GM21367 (cell line): Measurements from ENCODE around the gene TTC33.
A peak's percentile ranks its signal among the peaks of the same experiment; 100 is the strongest.

Experiments
- ATAC-seq: cut with Tn5 transposase; IDR thresholded peaks from one replicate; pipeline ENCODE4 v1.9.1; 2021; ENCODE audit not compliant: unreplicated experiment

TTC33 gene

GRCh38 chr5:40524677-40525076 lies 231.1 kb downstream of the TTC33 start:
- ATAC-seq = no peak

- ATAC-seq = no peak
Observed at GRCh38 chr5:40521925-40522324, 233.8 kb downstream of the TTC33 start.

- no peak for ATAC-seq
Observed at GRCh38 chr5:40521108-40521785, 234.5 kb downstream of the TTC33 start.

GRCh38 chr5:40518485-40518917 lies 237.3 kb downstream of the TTC33 start:
- no peak for ATAC-seq

DNA sequence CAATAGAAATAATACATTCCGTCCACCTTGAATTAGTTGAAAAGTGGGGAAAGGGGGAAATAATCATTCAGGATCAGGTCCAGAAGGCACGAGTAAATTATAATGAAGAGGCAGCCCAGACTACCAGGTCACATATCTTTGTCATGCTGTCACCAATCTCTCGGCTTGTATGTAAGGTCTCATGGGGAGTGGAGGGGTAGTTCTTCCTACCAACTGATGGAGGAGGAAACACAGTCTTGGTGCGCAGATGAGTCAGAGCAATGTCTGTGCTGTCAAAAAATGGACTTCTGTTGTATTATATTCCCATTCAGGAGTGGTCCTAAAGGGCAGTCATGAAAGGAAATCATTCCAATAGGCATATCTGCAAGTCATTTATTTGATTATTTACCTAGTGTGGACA lies 240.3 kb downstream of the TTC33 start:
- no peak for ATAC-seq

DNA sequence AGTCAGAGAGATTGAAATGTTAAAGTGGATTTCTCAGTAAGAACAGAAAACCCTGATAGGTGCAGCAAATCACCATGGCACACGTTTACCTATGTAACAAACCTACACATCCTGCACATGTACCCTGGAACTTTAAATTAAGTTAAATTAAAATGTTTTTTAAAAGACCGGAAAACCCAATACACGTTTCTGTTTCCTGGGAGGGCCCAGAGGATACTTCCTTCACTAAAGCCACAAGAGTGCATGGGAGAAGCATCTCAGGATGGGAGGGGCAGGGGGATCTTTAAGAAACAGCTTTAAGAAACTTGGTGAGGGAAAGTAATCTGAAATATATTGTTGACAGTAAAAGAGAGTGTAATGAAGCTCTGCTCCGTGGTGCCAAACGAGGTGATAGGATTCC lies 240.8 kb downstream of the TTC33 start:
- ATAC-seq = no peak

DNA sequence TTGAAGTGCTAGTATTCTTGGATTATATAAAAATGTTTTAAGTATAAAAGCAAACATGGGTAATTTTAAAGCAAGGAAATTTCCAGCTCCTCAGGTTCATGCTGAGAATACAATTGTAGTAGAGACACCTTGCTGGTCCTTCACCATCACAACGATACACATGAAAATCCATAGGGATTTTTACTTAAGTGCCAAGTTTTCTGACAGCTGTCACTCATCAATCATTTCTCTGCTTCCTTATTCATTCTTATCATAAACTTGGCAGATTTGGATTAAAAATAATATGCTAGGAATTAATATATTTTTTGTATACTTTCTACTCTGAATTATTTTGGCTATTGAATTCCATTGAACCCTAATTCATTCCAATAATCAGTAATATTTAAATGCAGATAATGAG lies 244.0 kb downstream of the TTC33 start:
- no peak for ATAC-seq

GRCh38 chr5:40507095-40507494 lies 248.7 kb downstream of the TTC33 start:
- no peak for ATAC-seq

DNA sequence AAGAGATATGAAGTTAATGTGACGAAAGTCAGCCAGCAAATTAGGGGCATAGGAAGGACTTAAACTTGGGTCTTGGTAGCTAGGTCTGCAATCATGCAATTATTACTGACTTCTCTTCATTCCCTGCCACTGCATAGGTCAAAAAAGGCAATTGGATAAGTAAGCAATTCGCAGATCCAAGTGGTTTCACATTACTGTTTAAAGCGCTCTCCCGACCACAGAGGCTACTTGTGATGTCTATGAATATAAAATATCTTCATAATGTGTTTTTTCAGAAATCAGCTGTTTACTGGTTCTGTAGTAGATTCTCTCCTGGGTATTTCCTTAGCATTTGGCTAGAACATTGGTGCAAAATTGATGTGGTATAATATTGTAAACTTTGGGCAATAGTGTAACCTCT lies 250.7 kb downstream of the TTC33 start:
- no peak for ATAC-seq

- ATAC-seq = no peak
Observed at GRCh38 chr5:40503439-40503838, 252.3 kb downstream of the TTC33 start.

- no peak for ATAC-seq
Observed at GRCh38 chr5:40502736-40503135, 253.0 kb downstream of the TTC33 start.

DNA sequence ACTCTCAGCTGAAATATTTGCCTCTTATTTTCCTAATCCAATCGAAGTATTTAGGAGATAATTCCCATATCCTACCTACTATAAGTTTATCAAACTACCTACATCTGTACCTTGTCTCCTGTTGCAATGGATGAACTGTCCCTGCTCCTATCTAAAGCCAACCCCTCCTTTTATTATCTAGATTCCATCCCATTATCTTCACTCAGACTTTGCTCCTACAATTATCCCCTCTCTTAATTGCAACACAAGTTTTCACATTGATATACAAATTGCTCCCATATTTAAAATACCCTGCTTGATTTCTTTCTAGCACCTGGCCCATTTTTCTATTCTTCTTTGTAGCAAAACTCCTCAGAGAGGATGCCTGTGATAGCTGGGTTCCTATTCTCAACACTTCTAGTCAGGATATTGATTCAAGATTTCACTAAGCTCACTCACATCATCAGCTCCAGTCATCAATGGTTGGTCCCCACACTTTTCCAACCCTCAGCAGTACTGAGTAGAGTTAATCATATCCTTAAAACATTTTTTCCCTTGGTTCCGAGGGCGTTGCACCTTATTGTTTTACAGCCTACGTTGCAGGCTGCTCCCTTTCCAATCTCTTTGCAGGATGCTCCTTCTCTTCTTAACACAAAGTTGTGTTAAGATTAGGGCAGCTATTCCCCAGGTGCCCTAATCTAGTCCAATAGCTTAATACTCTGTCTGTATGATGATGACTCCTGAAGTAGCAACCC lies 253.9 kb downstream of the TTC33 start:
- no peak for ATAC-seq

DNA sequence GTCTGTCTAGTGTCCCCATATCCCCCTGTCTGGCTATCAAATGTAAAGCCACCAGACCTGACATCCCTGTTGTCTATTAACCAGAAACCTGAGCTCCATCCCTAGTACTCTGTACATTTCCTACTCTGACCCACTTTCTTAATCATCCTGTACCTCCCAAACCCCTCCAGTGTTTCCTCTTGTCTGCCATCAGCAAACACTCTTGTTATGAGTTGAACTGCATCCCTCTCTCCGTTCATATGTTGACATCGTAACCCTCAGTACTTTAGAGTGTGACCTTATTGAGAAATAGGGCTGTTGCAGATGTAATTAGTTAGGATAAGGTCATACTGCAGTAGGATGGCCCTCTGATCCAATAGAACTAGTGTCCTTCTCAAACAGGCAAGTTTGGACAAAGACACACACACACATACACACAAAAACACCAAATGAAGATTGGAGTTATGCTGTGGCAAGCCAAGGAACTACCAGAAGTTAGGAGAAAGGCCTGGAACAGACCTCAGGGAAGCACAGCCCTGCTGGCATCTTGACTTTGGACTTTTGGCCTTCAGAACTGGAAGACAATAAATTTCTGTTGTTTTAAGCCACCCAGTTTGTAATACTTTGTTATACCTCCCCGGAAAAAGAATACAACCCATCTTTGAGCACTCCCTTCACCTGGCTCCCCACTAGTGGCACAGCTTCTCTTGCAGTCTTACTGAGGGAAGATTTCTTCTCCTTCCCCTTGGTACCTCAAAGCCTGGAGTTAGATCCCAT lies 256.1 kb downstream of the TTC33 start:
- no peak for ATAC-seq

DNA sequence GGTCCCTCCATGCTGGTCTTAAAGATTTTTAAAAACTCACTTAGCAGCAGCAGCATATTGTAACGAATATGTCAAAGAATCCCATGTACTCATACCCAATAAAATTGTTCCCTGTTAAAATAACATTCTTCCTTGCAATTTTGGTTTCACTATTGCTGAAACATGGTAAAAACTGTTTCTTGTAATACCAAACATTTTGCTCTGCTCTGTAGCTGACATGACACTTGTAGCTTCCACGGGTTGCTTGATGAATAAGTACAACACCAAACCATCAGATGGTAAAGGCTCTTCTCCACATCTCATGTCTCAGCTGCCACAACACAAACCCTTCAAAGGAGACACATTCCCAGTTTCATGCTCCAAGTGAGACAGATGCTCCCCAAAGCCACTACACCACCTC lies 256.8 kb downstream of the TTC33 start:
- ATAC-seq = no peak

GRCh38 chr5:40497573-40497972 lies 258.2 kb downstream of the TTC33 start:
- ATAC-seq = no peak

DNA sequence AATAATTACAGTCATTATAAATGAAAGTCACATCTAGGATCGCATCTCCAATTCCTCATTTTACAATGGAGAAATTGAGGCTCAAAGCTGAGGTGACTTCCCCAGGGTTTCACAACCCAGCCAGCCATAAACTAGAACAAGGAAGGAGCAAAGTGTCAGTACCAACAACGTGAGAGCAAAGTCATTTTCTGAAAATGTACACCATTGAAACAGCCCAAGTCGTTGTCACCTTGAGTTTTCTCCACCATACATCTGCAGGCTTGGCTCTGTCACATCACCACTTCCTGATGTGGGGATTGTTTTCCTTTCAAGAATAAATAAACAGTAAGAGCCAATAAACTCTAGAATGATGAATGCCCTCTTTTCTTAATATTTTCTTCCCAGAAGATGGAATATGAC lies 260.5 kb downstream of the TTC33 start:
- ATAC-seq = no peak

- ATAC-seq = no peak
Observed at GRCh38 chr5:40494631-40495236, 261.0 kb downstream of the TTC33 start.

DNA sequence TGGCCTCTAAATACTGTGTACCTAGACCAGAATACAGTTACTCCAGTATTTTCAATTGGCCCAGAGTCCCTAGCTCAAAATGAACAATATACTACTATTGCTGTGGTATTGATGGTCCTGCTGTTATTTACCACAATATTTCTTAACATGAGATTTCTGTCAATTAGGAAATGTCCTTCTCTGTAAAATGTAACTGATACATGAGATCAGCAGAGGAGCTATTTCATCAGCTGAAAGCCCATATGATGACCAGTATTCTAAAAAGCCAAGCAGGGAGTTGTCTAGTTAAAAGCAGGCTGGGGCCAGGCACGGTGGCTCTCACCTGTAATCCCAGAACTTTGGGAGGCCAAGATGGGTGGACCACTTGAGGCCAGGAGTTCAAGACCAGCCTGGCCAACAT lies 263.7 kb downstream of the TTC33 start:
- no peak for ATAC-seq

DNA sequence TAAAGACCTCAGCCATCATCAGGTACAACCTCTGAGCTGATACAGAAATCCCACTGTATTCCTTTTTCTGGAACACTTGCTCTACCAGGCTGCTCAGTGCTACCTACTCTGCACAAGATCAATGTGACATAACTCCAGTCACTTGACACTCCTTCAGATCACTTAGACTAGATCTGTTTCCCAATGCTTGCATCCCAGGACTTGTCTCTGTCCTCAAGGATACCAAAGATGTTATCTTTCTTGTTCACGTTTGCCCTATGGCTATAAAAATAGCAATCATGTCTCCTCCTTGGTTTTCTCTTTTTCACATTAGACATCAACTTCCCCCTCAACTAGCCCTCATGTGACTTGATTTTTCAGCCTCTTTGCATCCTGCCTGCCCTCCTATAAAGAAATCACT lies 264.1 kb downstream of the TTC33 start:
- ATAC-seq = no peak

DNA sequence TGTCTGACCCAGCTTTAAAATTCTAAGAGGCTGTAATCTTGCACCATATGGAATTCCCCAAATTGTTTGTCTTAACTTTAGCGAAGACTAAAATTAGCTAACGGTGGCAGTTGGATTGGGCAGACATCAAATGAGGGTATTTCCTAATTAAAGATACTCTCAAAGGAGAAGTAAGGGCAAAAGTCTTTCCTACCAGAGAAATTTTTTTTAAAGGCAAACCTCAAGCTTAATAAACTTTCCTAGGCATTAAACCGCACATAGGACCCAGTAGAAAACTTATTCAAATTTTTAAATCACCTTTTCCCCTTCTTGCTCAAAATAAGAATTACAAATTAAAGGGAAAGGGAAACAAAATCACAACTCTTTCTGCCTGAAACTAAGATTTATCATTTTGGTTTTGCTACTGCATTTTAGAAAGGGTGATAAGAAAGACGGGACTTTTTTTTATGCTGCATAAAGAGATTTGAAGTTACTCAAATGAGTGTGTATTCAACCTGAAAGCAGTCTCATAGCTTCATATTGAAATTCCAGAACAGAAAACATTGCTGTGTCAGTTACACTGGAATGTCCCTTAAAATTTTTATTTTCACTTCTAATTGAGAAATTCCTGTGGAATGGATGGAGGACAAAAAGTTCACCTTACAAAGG lies 265.2 kb downstream of the TTC33 start:
- ATAC-seq = peak; percentile 30

- ATAC-seq = no peak
Observed at GRCh38 chr5:40489421-40489820, 266.3 kb downstream of the TTC33 start.
